GM12891 (cell line): Measurements from ENCODE around the gene SERPINB1. TPM values are rescaled to one million over a fixed set of nuclear protein-coding genes. Genes with fewer than 3 reads are reported as not detected.
"Not testable (repeated sequence)": the region's sequence is repeated elsewhere in the genome, so short reads cannot be mapped to it uniquely, and the experiment has no call there.

Source experiments
- DNase-seq: peaks from one replicate; pipeline ENCODE4 v3.0.0; 2011; ENCODE audit warnings: low spot score; ENCODE audit not compliant: insufficient read length
- FAIRE-seq: peaks from 2 replicates; lab custom pipeline; 2011; peaks lifted over from hg19 to GRCh38; lab: Jason Lieb, UNC
- PAX5 ChIP-seq: IDR thresholded peaks from 2 replicates; pipeline ENCODE4 v1.6.1; 2011; ENCODE audit warnings: low read length, moderate library complexity, mild to moderate bottlenecking; ENCODE audit not compliant: insufficient read depth, severe bottlenecking
- POLR2A ChIP-seq: IDR thresholded peaks from 2 replicates; pipeline ENCODE4 v1.6.1; 2011; ENCODE audit warnings: low read depth, low read length, control low read depth
- POLR2AphosphoS5 ChIP-seq: IDR thresholded peaks from 2 replicates; pipeline ENCODE4 v1.6.1; 2011; ENCODE audit warnings: low read depth, low read length, control low read depth
- POU2F2 ChIP-seq: IDR thresholded peaks from 2 replicates; pipeline ENCODE4 v1.6.1; 2011; ENCODE audit warnings: low read depth, mild to moderate bottlenecking, control low read depth, low read length, moderate library complexity
- SPI1 ChIP-seq: IDR thresholded peaks from 2 replicates; pipeline ENCODE4 v1.6.1; 2011; ENCODE audit warnings: low read depth, low read length, control low read depth
- TAF1 ChIP-seq: IDR thresholded peaks from 2 replicates; pipeline ENCODE4 v1.6.1; 2011; ENCODE audit warnings: low read depth, low read length, control low read depth
- polyA plus RNA-seq: library from polyadenylated mRNA; unstranded; fragments of >200 nt; gene quantifications from one replicate; pipeline ENCODE4 v1.2.1, GENCODE V29; 2012; ENCODE audit warnings: low read depth, missing spikeins, inconsistent platforms; ENCODE audit not compliant: missing spikeins

SERPINB1 gene
- polyA plus RNA-seq: 0.99 TPM

GRCh38 chr6:2841264-2842138, at the start of gene SERPINB1:
Gene SERPINB1, minus strand, starts transcription at chr6:2841863. Its CDS starts 1,277 bp downstream, at chr6:2840586.
- TF ChIP-seq SPI1 (no peak), POLR2A (no peak), PAX5 (no peak), TAF1 (no peak), POLR2AphosphoS5 (no peak), POU2F2 (no peak)
- DNase-seq (peak; percentile 25), FAIRE-seq (peak; percentile 13)

DNA sequence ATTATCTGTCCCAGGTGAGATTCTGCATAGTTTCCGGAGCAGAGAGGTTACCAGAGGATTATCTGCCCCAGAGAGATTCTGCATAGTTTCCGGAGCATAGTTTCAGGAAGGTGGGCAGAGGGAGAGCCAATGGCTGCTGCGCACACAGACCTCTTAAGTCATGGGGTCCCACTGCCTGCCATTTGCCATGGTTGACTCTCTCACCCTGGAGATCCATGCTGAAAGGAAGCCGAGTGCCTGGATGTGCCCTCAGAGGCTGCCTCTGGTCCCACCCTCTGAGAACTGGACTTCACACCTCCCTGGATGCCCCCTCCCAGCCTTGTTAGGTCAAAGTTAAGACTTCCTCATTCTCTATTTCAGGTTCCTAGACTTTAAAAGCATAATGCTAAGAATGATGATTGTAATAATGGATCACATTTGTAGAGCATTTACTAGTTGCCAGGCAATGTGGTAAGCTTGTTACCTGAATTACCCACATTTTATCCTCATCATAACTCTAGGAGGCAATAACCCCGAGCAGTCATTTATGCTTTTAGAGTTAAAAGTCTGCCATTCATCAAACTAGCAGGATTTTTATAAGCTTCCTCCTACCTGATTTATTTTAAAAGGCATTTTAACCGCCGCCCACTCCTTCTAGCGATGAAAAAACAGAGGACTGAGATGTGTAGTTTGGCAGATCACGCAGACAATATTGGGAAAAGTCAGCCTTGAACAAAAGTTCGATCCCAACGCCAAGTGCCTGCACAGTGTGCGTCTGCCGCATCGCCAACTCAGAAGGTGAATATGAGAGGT, 49.5 kb upstream of the SERPINB1 start:
- FAIRE-seq (no peak), DNase-seq (no peak)
- TF ChIP-seq POLR2A (no peak), TAF1 (no peak), POU2F2 (no peak), SPI1 (no peak), PAX5 (no peak), POLR2AphosphoS5 (no peak)

DNA sequence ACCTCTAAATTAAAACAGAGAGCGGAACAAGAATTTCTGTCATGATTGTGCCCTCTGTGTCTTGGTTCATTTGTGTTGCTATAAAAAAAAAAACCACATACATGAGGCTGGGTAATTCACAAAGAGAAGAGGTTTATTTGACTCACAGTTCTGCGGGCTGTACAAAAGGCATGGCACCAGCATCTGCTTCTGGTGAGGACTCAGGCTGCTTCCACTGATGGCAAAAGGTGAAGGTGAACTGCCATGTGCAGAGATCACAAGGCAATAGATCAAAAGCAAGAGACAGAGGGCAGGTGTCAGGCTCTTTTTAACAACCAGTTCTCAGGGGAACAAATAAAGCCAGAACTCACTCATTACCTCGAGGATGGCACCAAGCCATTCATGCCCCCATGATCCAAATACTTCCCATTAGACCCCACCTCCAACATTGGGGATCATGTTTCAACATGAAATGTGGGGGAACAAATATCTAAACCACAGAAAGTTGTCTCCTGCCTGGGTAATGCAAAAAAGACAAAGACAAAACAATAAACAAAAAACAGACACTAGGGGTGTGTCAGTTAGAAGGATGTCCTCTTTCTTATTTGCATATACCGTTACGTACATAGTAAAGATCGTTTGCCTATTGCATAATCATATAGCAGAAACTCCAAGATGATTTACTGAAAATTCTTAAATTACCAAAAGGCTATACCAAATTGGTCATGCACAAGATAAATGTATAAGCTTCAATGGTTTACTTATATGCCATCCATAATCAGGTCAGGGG, 44.5 kb upstream of the SERPINB1 start:
- FAIRE-seq (peak; percentile 38), DNase-seq (no peak)
- TF ChIP-seq PAX5: no peak
- TF ChIP-seq TAF1: no peak
- TF ChIP-seq POU2F2: no peak
- no peak for TF ChIP-seq POLR2AphosphoS5
- TF ChIP-seq POLR2A: no peak
- TF ChIP-seq SPI1: no peak

- FAIRE-seq: no peak
- DNase-seq: no peak
- TF ChIP-seq PAX5 (no peak), SPI1 (no peak), POU2F2 (no peak), POLR2A (no peak), TAF1 (no peak), POLR2AphosphoS5 (no peak)
Measured at GRCh38 chr6:2884804-2885203, 43.1 kb upstream of the SERPINB1 start.

GRCh38 chr6:2883673-2884072, 42.0 kb upstream of the SERPINB1 start:
- no peak for FAIRE-seq
- no peak for DNase-seq
- TF ChIP-seq POLR2AphosphoS5 (no peak), POLR2A (no peak), TAF1 (no peak), PAX5 (no peak)

GRCh38 chr6:2881423-2881822, 39.8 kb upstream of the SERPINB1 start:
- peak; percentile 95 for TF ChIP-seq SPI1
- TF ChIP-seq POLR2AphosphoS5: no peak
- no peak for TF ChIP-seq POLR2A
- TF ChIP-seq POU2F2: no peak
- TF ChIP-seq TAF1: no peak
- no peak for TF ChIP-seq PAX5
- FAIRE-seq (no peak), DNase-seq (no peak)

DNA sequence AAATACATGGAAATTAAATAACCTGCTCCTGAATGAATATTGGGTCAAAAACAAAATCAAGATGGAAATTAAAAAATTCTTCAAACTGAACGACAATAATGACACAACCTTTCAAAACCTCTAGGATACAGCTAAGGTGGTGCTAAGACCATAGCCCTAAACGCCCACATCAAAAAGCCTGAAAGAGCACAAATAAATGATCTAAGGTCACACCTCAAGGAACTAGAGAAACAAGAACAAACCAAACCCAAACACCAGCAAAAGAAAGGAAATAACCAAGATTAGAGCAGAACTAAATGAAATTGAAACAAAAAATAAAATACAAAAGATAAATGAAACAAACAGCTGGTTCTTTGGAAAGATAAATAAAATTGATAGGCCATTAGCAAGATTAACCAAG, 38.5 kb upstream of the SERPINB1 start:
- not testable (repeated sequence) for FAIRE-seq, DNase-seq

GRCh38 chr6:2877960-2878359, 36.3 kb upstream of the SERPINB1 start:
- TF ChIP-seq PAX5 (no peak), SPI1 (no peak), POU2F2 (no peak), POLR2A (no peak), TAF1 (no peak), POLR2AphosphoS5 (no peak)
- no peak for FAIRE-seq

More at GRCh38 chr6:2877960-2878359, 36.3 kb upstream of the SERPINB1 start:
- DNase-seq: no peak
